ENCODE measurements around the gene CADM1. TPM values are rescaled to one million over a fixed set of nuclear protein-coding genes. Genes with fewer than 3 reads are reported as not detected.

CADM1 gene
- total and polyA plus RNA-seq, 10 donors, result 1.4 to 18.8 (median 10.4) TPM

DNA sequence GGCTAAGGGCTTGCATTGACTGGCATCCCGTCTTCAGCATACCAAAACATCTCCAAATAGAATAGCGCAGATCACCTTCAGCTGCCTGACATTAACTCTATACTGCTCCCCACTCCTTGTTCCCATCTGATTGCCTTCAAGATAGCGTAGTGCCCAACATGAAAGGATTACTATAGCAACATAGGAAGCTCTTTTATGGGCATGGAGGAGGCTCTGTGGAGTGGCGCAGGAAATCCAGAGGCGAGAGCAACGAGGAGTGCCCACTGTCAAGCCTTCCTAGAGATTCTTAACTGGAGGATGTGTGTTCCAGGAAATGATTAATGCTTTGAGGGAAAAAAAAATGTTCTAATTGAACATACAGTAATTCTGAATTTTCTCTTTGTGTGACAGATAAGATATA is 213.3 kb downstream of the CADM1 start:
- 61 to 68% (median 65%) methylated on average over 6 of the region's 6 CpGs for WGBS, 5 donors
- Histone ChIP-seq H3K4me3 (no peak overlapping the region), H3K36me3 (no peaks in the 10 kb centered on the region), H3K4me1 (peaks cover 0 to 11% (median 0%) of the 10 kb centered on the region in 6 donors), H3K27me3 (replicated peaks in 1 of 7) (no peaks in the 10 kb centered on the region), H3K9me3 (no peaks in the 10 kb centered on the region), H3K27ac (no peak overlapping the region)
- DNase-seq, result no peak
- intact Hi-C loops (cut with DNase I; ENCODE audit: low total_unique reads), result no loop called here
- no peak for TF ChIP-seq CTCF (IDR thresholded peaks at IDR 0.05 in 8 of 11, conservative IDR thresholded peaks at IDR 0.05 in 3 of 11)
- TF ChIP-seq POLR2A (IDR thresholded peaks at IDR 0.05), result no peak
- TF ChIP-seq POLR2AphosphoS5 (IDR thresholded peaks at IDR 0.05), result no peak

DNA sequence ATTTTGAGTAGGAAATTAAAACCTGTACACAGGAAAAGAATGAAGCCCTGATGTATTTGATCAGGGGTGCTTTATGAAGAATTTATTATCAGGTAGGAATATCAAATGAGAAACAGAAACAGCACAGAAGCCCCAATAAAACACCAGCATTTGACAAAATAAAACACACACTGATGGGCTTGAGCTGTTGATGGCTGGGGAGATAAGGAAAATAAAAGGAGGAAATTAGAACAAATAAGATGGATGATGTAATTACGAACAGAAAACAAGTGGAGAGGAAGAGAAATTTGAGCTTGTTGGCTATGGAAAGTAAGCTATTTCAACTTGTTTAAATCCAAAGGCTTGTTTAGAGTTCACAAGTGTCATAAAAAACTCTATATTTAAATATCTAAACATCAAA is 213.7 kb downstream of the CADM1 start:
- no peaks in the 10 kb centered on the region for H3K9me3 ChIP-seq
- H3K27ac ChIP-seq, result no peak overlapping the region
- 50 to 64% (median 57%) methylated on average over 1 of the region's 1 CpG for WGBS, 5 donors
- no peak overlapping the region for H3K4me3 ChIP-seq
- H3K27me3 ChIP-seq (replicated peaks in 1 of 7), result no peaks in the 10 kb centered on the region
- no peaks in the 10 kb centered on the region for H3K36me3 ChIP-seq
- TF ChIP-seq POLR2AphosphoS5 (IDR thresholded peaks at IDR 0.05) (no peak), CTCF (IDR thresholded peaks at IDR 0.05 in 8 of 11, conservative IDR thresholded peaks at IDR 0.05 in 3 of 11) (no peak), POLR2A (IDR thresholded peaks at IDR 0.05) (no peak)
- peaks cover 0 to 11% (median 0%) of the 10 kb centered on the region in 6 donors for H3K4me1 ChIP-seq
- intact Hi-C loops (cut with DNase I; ENCODE audit: low total_unique reads), result no loop called here
- DNase-seq, result no peak

DNA sequence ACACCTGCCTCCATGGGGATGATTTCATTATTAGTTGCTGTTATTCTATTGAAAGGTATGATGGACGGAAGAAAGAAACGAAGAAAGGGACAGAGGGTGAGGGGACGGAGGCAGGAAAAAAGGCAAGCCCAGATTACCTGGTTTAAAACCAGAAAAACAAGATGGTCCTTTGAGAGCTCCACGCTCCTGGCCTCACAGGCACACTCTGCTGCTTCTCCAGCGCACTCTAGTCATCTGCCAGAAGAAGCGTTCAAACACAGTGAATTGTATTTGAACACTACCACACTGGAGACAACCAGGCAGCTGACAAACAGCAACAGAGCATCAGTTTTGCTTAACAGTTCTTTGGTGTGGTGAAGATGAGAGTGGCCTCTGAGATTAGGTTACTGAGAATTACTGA is 216.9 kb downstream of the CADM1 start:
- Histone ChIP-seq H3K36me3 (no peaks in the 10 kb centered on the region), H3K27me3 (replicated peaks in 1 of 7) (no peaks in the 10 kb centered on the region), H3K4me3 (no peak overlapping the region), H3K9me3 (no peaks in the 10 kb centered on the region), H3K27ac (no peak overlapping the region), H3K4me1 (peaks cover 0 to 11% (median 0%) of the 10 kb centered on the region in 6 donors)
- WGBS, 5 donors, result 78 to 92% (median 89%) methylated on average over 6 of the region's 6 CpGs
- no peak for DNase-seq
- TF ChIP-seq POLR2A (IDR thresholded peaks at IDR 0.05), result no peak
- no peak for TF ChIP-seq CTCF (IDR thresholded peaks at IDR 0.05 in 8 of 11, conservative IDR thresholded peaks at IDR 0.05 in 3 of 11)
- no peak for TF ChIP-seq POLR2AphosphoS5 (IDR thresholded peaks at IDR 0.05)
- intact Hi-C loops (cut with DNase I; ENCODE audit: low total_unique reads), result no loop called here

- no peak overlapping the region for H3K4me3 ChIP-seq
- peaks cover 0 to 10% (median 0%) of the 10 kb centered on the region in 6 donors for H3K4me1 ChIP-seq
- H3K27me3 ChIP-seq (replicated peaks in 1 of 7), result no peaks in the 10 kb centered on the region
- H3K9me3 ChIP-seq, result no peaks in the 10 kb centered on the region
- no peak overlapping the region for H3K27ac ChIP-seq
- WGBS, 5 donors, result 61 to 71% (median 65%) methylated on average over 3 of the region's 3 CpGs
- TF ChIP-seq POLR2A (IDR thresholded peaks at IDR 0.05) (no peak), CTCF (IDR thresholded peaks at IDR 0.05 in 8 of 11, conservative IDR thresholded peaks at IDR 0.05 in 3 of 11) (no peak), POLR2AphosphoS5 (IDR thresholded peaks at IDR 0.05) (no peak)
- intact Hi-C loops (cut with DNase I; ENCODE audit: low total_unique reads), result no loop called here
- no peak for DNase-seq
- H3K36me3 ChIP-seq, result no peaks in the 10 kb centered on the region
These were observed 217.6 kb downstream of the CADM1 start for GRCh38 chr11:115286614-115287013.
